H9 (cell line): ENCODE data around the gene CD1C. TPM values are rescaled to one million over a fixed set of nuclear protein-coding genes. Genes with fewer than 3 reads are reported as not detected.

ENCODE experiments used
- DNase-seq: peaks from one replicate; pipeline ENCODE4 v3.0.0-alpha.2; 2017
- H2AFZ ChIP-seq: one replicate; pipeline ENCODE4 v1.6.1; 2013; ENCODE audit warnings: mild to moderate bottlenecking, low read length, control low read depth, moderate library complexity
- H2AK5ac ChIP-seq: 2 replicates; pipeline ENCODE4 v1.6.1; 2013; ENCODE audit warnings: low read length, control low read depth, mixed read lengths; ENCODE audit not compliant: insufficient read length
- H2BK120ac ChIP-seq: one replicate; pipeline ENCODE4 v1.6.1; 2013; ENCODE audit warnings: low read depth, mild to moderate bottlenecking, low read length, control low read depth, inconsistent platforms; ENCODE audit not compliant: poor library complexity, severe bottlenecking
- H2BK12ac ChIP-seq: 2 replicates; pipeline ENCODE4 v1.6.1; 2013; ENCODE audit warnings: low read length, control low read depth, mixed read lengths, low read depth; ENCODE audit not compliant: insufficient read length
- H2BK15ac ChIP-seq: 2 replicates; pipeline ENCODE4 v1.6.1; 2013; ENCODE audit warnings: low read depth, low read length, control low read depth
- H2BK20ac ChIP-seq: one replicate; pipeline ENCODE4 v1.6.1; 2013; ENCODE audit warnings: low read depth, mild to moderate bottlenecking, low read length, control low read depth, inconsistent platforms; ENCODE audit not compliant: poor library complexity, severe bottlenecking
- H2BK5ac ChIP-seq: 2 replicates; pipeline ENCODE4 v1.6.1; 2013; ENCODE audit warnings: low read length, control low read depth, mixed read lengths; ENCODE audit not compliant: insufficient read length
- H3K14ac ChIP-seq: 2 replicates; pipeline ENCODE4 v1.6.1; 2013; ENCODE audit warnings: low read length, control low read depth; ENCODE audit not compliant: insufficient read depth
- H3K18ac ChIP-seq: 2 replicates; pipeline ENCODE4 v1.6.1; 2013; ENCODE audit warnings: low read depth, mild to moderate bottlenecking, mixed read lengths, low read length, control low read depth; ENCODE audit not compliant: insufficient read length
- H3K23ac ChIP-seq: 2 replicates; pipeline ENCODE4 v1.6.1; 2013; ENCODE audit warnings: low read length, control low read depth, mixed read lengths, low read depth; ENCODE audit not compliant: insufficient read length
- H3K23me2 ChIP-seq: 2 replicates; pipeline ENCODE4 v1.6.1; 2013; ENCODE audit warnings: low read depth, mild to moderate bottlenecking, mixed read lengths, low read length, control low read depth; ENCODE audit not compliant: insufficient read length, poor library complexity, severe bottlenecking
- H3K27ac ChIP-seq: 2 replicates; pipeline ENCODE4 v1.5.1; 2013; ENCODE audit warnings: low read length, control low read depth, mixed read lengths, low read depth; ENCODE audit not compliant: insufficient read length
- H3K27me3 ChIP-seq: 2 replicates; pipeline ENCODE4 v1.6.1; 2013; ENCODE audit warnings: low read length, control low read depth, inconsistent platforms; ENCODE audit not compliant: insufficient read depth
- H3K4ac ChIP-seq: 2 replicates; pipeline ENCODE4 v1.6.1; 2013; ENCODE audit warnings: low read depth, mild to moderate bottlenecking, control low read depth, inconsistent platforms, low read length, moderate library complexity
- H3K4me1 ChIP-seq: 2 replicates; pipeline ENCODE4 v1.6.1; 2013; ENCODE audit warnings: low read length, control low read depth, inconsistent platforms; ENCODE audit not compliant: insufficient read depth
- H3K4me2 ChIP-seq: 2 replicates; pipeline ENCODE4 v1.6.1; 2013; ENCODE audit warnings: low read length, control low read depth, mixed read lengths; ENCODE audit not compliant: insufficient read length, insufficient read depth
- H3K56ac ChIP-seq: 2 replicates; pipeline ENCODE4 v1.6.1; 2013; ENCODE audit warnings: low read depth, mild to moderate bottlenecking, mixed read lengths, low read length, control low read depth; ENCODE audit not compliant: insufficient read length
- H3K79me1 ChIP-seq: 2 replicates; pipeline ENCODE4 v1.6.1; 2013; ENCODE audit warnings: low read depth, mild to moderate bottlenecking, moderate library complexity, low read length, control low read depth, inconsistent platforms; ENCODE audit not compliant: insufficient read depth, poor library complexity, severe bottlenecking
- H3K79me2 ChIP-seq: 2 replicates; pipeline ENCODE4 v1.6.1; 2013; ENCODE audit warnings: low read length, control low read depth, inconsistent platforms; ENCODE audit not compliant: insufficient read depth
- H3K9ac ChIP-seq: 2 replicates; pipeline ENCODE4 v1.6.1; 2013; ENCODE audit warnings: low read length, control low read depth, mixed read lengths; ENCODE audit not compliant: insufficient read length; ENCODE audit errors: extremely low read depth
- H3K9me3 ChIP-seq: one replicate; pipeline ENCODE4 v1.6.1; 2013; ENCODE audit warnings: low read depth, low read length, inconsistent platforms; ENCODE audit not compliant: control insufficient read depth
- H3T11ph ChIP-seq: one replicate; pipeline ENCODE4 v1.6.1; 2013; ENCODE audit warnings: mild to moderate bottlenecking, low read length, control low read depth, inconsistent platforms
- H4K20me1 ChIP-seq: one replicate; pipeline ENCODE4 v1.6.1; 2013; ENCODE audit not compliant: control insufficient read depth, insufficient read length, insufficient read depth
- H4K5ac ChIP-seq: 2 replicates; pipeline ENCODE4 v1.6.1; 2013; ENCODE audit warnings: low read depth, mild to moderate bottlenecking, mixed read lengths, low read length, control low read depth; ENCODE audit not compliant: insufficient read length
- H4K8ac ChIP-seq: replicated peaks from 2 replicates; pipeline ENCODE4 v1.6.1; 2013; ENCODE audit warnings: low read length, control low read depth, mixed read lengths, low read depth; ENCODE audit not compliant: insufficient read length
- H4K91ac ChIP-seq: 2 replicates; pipeline ENCODE4 v1.6.1; 2013; ENCODE audit warnings: low read depth, mild to moderate bottlenecking, moderate library complexity, mixed read lengths, low read length, control low read depth; ENCODE audit not compliant: insufficient read length
- H3K27ac Mint-ChIP-seq, 3 experiments: 2 replicates in 2 of 3; 3 replicates in 1 of 3; pipeline ENCODE4 v1.8.0; 2020 to 2021; ENCODE audit warnings: mixed read lengths in 3 of 3, mild to moderate bottlenecking in 1 of 3, moderate library complexity in 1 of 3
- H3K27me3 Mint-ChIP-seq: 2 replicates; pipeline ENCODE4 v1.8.0; 2021; ENCODE audit warnings: low read depth, mild to moderate bottlenecking, moderate library complexity, mixed read lengths
- H3K36me3 Mint-ChIP-seq, 3 experiments: 2 replicates in 2 of 3; 3 replicates in 1 of 3; pipeline ENCODE4 v1.8.0; 2020 to 2021; ENCODE audit warnings: low read depth in 3 of 3, mixed read lengths in 3 of 3; ENCODE audit not compliant: insufficient read depth in 1 of 3
- H3K4me1 Mint-ChIP-seq, 2 experiments: 2 replicates each; pipeline ENCODE4 v1.8.0; 2020; ENCODE audit warnings: mixed read lengths in 2 of 2
- H3K4me3 Mint-ChIP-seq, 2 experiments: 2 replicates in 1 of 2; 3 replicates in 1 of 2; pipeline ENCODE4 v1.8.0; 2020 to 2021; ENCODE audit warnings: mild to moderate bottlenecking in 2 of 2, mixed read lengths in 2 of 2, moderate library complexity in 1 of 2
- H3K9me3 Mint-ChIP-seq, 2 experiments: 2 replicates in 1 of 2; 3 replicates in 1 of 2; pipeline ENCODE4 v1.8.0; 2020; ENCODE audit warnings: mild to moderate bottlenecking in 2 of 2, mixed read lengths in 2 of 2, moderate library complexity in 1 of 2
- CTCF ChIP-seq: fragments of 200-600 bp; sonication (generic); conservative IDR thresholded peaks from 3 replicates; pipeline ENCODE4 v1.8.0; 2021; ENCODE audit warnings: antibody characterized with exemption, mild to moderate bottlenecking
- WGBS: extraction: QIAGEN DNeasy Blood & Tissue Kit; methylation state at CpG from one replicate; pipeline ENCODE4 v1.1.7; 2013; ENCODE audit warnings: missing lambda C conversion rate, low lambda C conversion rate, mixed read lengths; ENCODE audit not compliant: insufficient read length; ENCODE audit errors: extremely low coverage; 5-methylcytosine and 5-hydroxymethylcytosine counted together
- total RNA-seq: library from RNA; stranded (reverse); gene quantifications from 2 replicates; pipeline ENCODE4 v1.2.1, GENCODE V29; 2021

Gene CD1C
- total RNA-seq, 1 experiment from 2014 or later = not detected

GRCh38 chr1:158283965-158284364, 5.8 kb upstream of the CD1C start:
- Histone ChIP-seq H2AFZ (no peak overlapping the region), H3K18ac (no peak overlapping the region), H3K23ac (no peak overlapping the region), H3K79me1 (no peaks in the 10 kb centered on the region), H3K56ac (no peak overlapping the region), H2BK12ac (no peak overlapping the region), H3K9me3 (no peaks in the 10 kb centered on the region), H3K27me3 (no peaks in the 10 kb centered on the region), H4K5ac (no peak overlapping the region), H3K4me1 (no peaks in the 10 kb centered on the region), H4K91ac (no peak overlapping the region), H2BK15ac (no peak overlapping the region), H3K4me2 (no peak overlapping the region), H2BK5ac (no peak overlapping the region), H3K79me2 (no peaks in the 10 kb centered on the region), H2BK20ac (no peak overlapping the region), H3K27ac (no peak overlapping the region), H2BK120ac (no peak overlapping the region), H4K20me1 (no peaks in the 10 kb centered on the region), H3T11ph (no peak overlapping the region), H4K8ac (no peak overlapping the region), H3K23me2 (no peaks in the 10 kb centered on the region), H2AK5ac (no peak overlapping the region), H3K9ac (no peak overlapping the region), H3K4ac (no peak overlapping the region), H3K14ac (no peak overlapping the region)
- Mint-ChIP-seq H3K4me1 (peaks cover 5 to 6% of the 10 kb centered on the region in 2 experiments; a peak in 3 of 4 replicates), H3K9me3 (peaks cover 24 to 27% of the 10 kb centered on the region in 2 experiments), H3K27ac (no peak overlapping the region), H3K27me3 (no peaks in the 10 kb centered on the region; the same call in 1 of the 2 replicates), H3K36me3 (peaks cover 3 to 22% (median 5%) of the 10 kb centered on the region in 3 experiments; a peak in 6 of 7 replicates), H3K4me3 (no peak overlapping the region)
- no CpG with 5 or more reads among the region's 2 CpGs for WGBS
- no peak for DNase-seq
- no peak for TF ChIP-seq CTCF
